Vagina (tissue), 2 donors: Measurements from ENCODE around the gene UPK2.

Experiments used
- POLR2A ChIP-seq, 2 donors: fragments of 450-650 bp; IDR thresholded peaks; one replicate each; pipeline ENCODE4 v1.6.1; 2017; ENCODE audit warnings: antibody characterized with exemption in 2 of 2, mild to moderate bottlenecking in 2 of 2, moderate library complexity in 2 of 2
- POLR2AphosphoS5 ChIP-seq, 2 donors: sonication (generic); formaldehyde crosslinking; IDR thresholded peaks; one replicate each; pipeline ENCODE4 v1.9.0; 2017; ENCODE audit warnings: antibody characterized with exemption in 2 of 2, mild to moderate bottlenecking in 2 of 2, low read depth in 1 of 2; ENCODE audit not compliant: insufficient read depth in 1 of 2
- TF ChIP-seq, protein P1 (sequence below), 3 experiments: fragments of 450-650 bp in 2 of 3; fragments of 200-600 bp in 1 of 3; sonication (generic) in 1 of 3; IDR thresholded peaks; one replicate each; pipeline ENCODE4 v1.5.1; 2017 to 2019; ENCODE audit warnings: antibody characterized with exemption in 3 of 3, mild to moderate bottlenecking in 2 of 3, moderate library complexity in 2 of 3

- TF ChIP-seq, protein P1, sequence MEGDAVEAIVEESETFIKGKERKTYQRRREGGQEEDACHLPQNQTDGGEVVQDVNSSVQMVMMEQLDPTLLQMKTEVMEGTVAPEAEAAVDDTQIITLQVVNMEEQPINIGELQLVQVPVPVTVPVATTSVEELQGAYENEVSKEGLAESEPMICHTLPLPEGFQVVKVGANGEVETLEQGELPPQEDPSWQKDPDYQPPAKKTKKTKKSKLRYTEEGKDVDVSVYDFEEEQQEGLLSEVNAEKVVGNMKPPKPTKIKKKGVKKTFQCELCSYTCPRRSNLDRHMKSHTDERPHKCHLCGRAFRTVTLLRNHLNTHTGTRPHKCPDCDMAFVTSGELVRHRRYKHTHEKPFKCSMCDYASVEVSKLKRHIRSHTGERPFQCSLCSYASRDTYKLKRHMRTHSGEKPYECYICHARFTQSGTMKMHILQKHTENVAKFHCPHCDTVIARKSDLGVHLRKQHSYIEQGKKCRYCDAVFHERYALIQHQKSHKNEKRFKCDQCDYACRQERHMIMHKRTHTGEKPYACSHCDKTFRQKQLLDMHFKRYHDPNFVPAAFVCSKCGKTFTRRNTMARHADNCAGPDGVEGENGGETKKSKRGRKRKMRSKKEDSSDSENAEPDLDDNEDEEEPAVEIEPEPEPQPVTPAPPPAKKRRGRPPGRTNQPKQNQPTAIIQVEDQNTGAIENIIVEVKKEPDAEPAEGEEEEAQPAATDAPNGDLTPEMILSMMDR (IDR thresholded peaks at IDR 0.05) = no peak
- TF ChIP-seq POLR2A (IDR thresholded peaks at IDR 0.05) = no peak
- TF ChIP-seq POLR2AphosphoS5 (IDR thresholded peaks at IDR 0.05; ENCODE audit: insufficient read depth in 1 of 2, low read depth in 1 of 2) = no peak
Measured at GRCh38 chr11:118939953-118940598, 16.0 kb upstream of the UPK2 start.
